Ascending aorta (tissue), 2 donors: ENCODE data around the gene ZNF76. TPM values are rescaled to one million over a fixed set of nuclear protein-coding genes. Genes with fewer than 3 reads are reported as not detected.
A peak's percentile ranks its signal among the peaks of the same experiment; 100 is the strongest.

Experiments
- DNase-seq, 2 donors: peaks; one replicate each; pipeline ENCODE4 v3.0.0-alpha.2; 2019; ENCODE audit warnings: low spot score in 2 of 2
- H3K27ac ChIP-seq, 2 donors: fragments of 200-600 bp; sonication (generic); one replicate each; pipeline ENCODE4 v1.5.1; 2016 to 2017; ENCODE audit warnings: mild to moderate bottlenecking in 1 of 2
- H3K27me3 ChIP-seq: fragments of 200-600 bp; sonication (generic); one replicate; pipeline ENCODE4 v1.5.1; 2017
- H3K36me3 ChIP-seq, 2 donors: fragments of 200-600 bp; sonication (generic); one replicate each; pipeline ENCODE4 v1.5.1; 2016
- H3K4me1 ChIP-seq, 2 donors: fragments of 200-600 bp; sonication (generic); one replicate each; pipeline ENCODE4 v1.5.1; 2016 to 2017; ENCODE audit warnings: mild to moderate bottlenecking in 1 of 2
- H3K4me3 ChIP-seq, 2 donors: fragments of 200-600 bp; sonication (generic); one replicate each; pipeline ENCODE4 v1.5.1; 2016 to 2017; ENCODE audit warnings: mild to moderate bottlenecking in 1 of 2
- H3K9me3 ChIP-seq, 2 donors: fragments of 200-600 bp; sonication (generic); one replicate each; pipeline ENCODE4 v1.5.1; 2016
- intact Hi-C: fragments of 100-400 bp; cut with DNase I; formaldehyde crosslinking; loops from one replicate; pipeline ENCODE4 v1.15.1; 2023
- total RNA-seq: library from RNA; depleted of rRNA; stranded (reverse); fragments of >200 nt; gene quantifications from one replicate; pipeline ENCODE4 v1.1.0, GENCODE V29; 2016
- TF ChIP-seq, protein P1 (sequence below), 3 experiments: fragments of 200-600 bp in 2 of 3; fragments of 450-650 bp in 1 of 3; sonication (generic) in 2 of 3; IDR thresholded peaks; one replicate each; pipeline ENCODE4 v1.5.1; 2016 to 2019; ENCODE audit warnings: antibody characterized with exemption in 3 of 3, mild to moderate bottlenecking in 1 of 3, moderate library complexity in 1 of 3

The ZNF76 gene
- total RNA-seq, 1 donor from 2014 or later, result 55.7 TPM

DNA sequence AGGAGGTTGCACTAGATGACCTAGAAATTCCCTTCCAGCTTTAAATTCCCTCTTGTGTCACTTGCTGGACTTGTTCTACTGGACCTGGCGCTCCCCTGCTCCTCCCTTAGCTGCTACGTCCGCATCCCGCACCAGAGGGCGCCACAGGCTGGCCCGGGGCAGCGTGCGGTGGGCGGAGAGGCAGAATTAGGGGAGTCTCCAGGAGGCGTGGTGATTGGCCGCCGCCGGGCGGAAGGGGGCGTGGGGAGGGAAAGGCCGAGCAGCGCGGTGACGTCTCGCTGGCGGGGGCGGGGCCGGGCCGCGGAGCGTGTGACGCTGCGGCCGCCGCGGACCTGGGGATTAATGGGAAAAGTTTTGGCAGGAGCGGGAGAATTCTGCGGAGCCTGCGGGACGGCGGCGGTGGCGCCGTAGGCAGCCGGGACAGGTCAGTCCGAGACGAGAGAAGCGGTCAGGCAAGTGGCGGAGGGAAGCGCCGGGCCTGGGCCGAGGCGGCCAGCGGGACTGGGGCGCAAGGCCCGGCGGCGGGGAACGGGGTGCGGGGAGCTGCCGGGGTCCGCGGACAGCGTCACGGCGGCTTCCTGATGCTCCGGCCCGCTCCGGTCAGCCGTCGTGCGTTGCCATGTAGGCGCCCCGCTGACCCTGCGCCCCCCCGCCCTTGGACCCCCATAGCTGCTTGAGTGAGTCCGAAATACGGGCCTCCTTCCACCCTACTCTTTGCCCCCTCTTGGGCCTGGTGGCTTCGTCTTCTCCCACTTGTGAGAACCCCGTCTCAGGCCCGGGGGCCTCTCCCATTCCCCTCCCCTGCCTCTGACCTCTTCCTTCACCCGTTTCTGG lies 82.9 kb downstream of the ZNF76 start, which contains the start of gene PPARD:
Gene PPARD (plus strand): TSS at position 301 of the 834 bp plus-strand sequence. CDS start 68,530 bp downstream, outside the sequence.
- Histone ChIP-seq H3K27ac (peak within 1 kb of the TSS; percentile 89 to 93), H3K9me3 (no peaks in the 10 kb centered on the region), H3K4me3 (peak within 1 kb of the TSS; percentile 82 to 90), H3K27me3 (no peaks in the 10 kb centered on the region), H3K36me3 (peaks cover 4 to 6% of the 10 kb centered on the region in 2 donors), H3K4me1 (peaks cover 0 to 11% of the 10 kb centered on the region in 2 donors)
- DNase-seq, result peak; percentile 91 to 99
- TF ChIP-seq, protein P1, sequence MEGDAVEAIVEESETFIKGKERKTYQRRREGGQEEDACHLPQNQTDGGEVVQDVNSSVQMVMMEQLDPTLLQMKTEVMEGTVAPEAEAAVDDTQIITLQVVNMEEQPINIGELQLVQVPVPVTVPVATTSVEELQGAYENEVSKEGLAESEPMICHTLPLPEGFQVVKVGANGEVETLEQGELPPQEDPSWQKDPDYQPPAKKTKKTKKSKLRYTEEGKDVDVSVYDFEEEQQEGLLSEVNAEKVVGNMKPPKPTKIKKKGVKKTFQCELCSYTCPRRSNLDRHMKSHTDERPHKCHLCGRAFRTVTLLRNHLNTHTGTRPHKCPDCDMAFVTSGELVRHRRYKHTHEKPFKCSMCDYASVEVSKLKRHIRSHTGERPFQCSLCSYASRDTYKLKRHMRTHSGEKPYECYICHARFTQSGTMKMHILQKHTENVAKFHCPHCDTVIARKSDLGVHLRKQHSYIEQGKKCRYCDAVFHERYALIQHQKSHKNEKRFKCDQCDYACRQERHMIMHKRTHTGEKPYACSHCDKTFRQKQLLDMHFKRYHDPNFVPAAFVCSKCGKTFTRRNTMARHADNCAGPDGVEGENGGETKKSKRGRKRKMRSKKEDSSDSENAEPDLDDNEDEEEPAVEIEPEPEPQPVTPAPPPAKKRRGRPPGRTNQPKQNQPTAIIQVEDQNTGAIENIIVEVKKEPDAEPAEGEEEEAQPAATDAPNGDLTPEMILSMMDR (IDR thresholded peaks at IDR 0.05), result peak; percentile 98 to 99 (median 99)
- intact Hi-C loops, result loop anchor here (1.0 to 2.0 kb wide), 4 partner anchors 26 to 126 kb away; partner anchors contain the start of gene RPL10A

DNA sequence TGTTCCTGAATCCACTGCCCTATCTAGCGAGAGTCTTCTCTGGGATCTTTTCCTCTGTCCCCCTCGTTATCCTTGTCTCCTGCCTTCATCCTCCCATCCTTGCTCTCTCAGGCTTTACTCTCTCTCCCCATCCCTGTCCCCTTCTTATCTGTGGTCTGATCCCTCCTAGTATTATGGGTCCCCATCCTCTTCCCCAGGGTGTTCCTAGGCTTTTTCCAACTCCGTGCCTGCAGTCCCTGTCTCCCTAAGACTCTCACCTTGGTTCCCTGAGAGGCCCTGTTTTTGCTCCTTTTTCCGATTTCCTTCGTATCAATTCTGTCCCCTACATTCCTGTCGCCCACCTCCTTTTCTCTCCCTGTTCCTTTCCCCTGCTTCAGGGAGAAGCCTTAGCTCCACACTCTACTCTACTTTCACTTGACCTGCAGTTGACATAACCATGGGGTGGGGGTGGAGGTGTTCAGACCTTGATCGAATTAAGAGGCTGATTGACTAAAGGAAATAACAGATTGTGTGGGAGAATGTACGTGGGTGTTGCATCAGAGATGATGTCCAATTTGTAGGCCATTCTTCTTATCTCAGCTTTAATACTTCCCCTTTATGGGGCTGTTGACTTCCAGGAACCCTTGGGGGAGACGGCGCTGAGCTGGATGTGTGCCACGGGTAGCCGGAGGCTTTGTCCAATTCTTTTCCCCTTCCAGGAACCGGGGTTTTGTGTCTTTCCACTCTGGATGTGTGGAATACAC lies 83.7 kb downstream of the ZNF76 start:
- H3K4me1 ChIP-seq, result peaks cover 0 to 11% of the 10 kb centered on the region in 2 donors
- intact Hi-C loops, result loop anchor here (2.0 kb wide), 1 partner anchor 26 kb away; no protein-coding TSS in a partner anchor
- peak in 1 of 2 donors; percentile 77 for DNase-seq
- peak overlapping the region; percentile 89 to 93 for H3K27ac ChIP-seq
- H3K36me3 ChIP-seq, result peaks cover 9 to 10% of the 10 kb centered on the region in 2 donors
- H3K4me3 ChIP-seq, result peak overlapping the region; percentile 82 to 90
- H3K27me3 ChIP-seq, result no peaks in the 10 kb centered on the region
- TF ChIP-seq, protein P1 (IDR thresholded peaks at IDR 0.05), result no peak
- no peaks in the 10 kb centered on the region for H3K9me3 ChIP-seq

DNA sequence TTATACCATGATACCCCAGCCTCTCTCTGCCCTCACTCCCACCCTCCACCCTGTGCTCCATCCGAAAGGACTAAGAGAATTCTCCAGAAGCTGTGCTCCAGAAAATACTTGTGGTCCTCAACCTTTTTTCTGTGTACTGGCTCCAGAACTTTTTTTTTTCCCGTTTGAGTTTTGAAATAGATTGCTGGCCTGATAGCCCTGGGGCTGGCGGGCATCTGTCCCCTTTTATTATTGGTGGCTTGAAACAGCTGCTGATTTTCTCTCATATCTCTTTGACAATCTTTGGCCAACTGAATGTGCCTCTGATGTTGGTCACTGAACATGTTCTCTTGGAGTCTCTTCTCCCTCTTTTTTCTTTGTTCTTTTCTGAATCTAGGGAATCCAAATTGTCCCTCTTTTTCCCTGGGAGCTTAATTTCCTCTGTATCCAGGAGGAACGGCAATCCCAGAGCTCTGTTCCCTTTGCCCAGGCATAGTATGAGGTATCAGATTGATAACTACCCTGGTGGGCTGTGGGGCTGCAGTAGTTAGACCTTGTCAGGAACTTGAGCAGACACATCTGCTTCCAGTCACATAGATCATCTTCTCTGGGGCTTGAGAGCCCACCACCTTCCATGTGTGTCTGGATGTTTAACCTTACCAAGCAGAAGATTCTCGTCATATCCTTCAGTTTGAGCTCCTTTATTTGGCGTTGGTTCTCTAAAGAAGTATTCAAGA lies 84.5 kb downstream of the ZNF76 start:
- H3K27me3 ChIP-seq, result no peaks in the 10 kb centered on the region
- H3K4me3 ChIP-seq, result peak overlapping the region; percentile 82 to 90
- TF ChIP-seq, protein P1 (IDR thresholded peaks at IDR 0.05), result no peak
- intact Hi-C loops, result loop anchor here (2.0 kb wide), 1 partner anchor 25 kb away; no protein-coding TSS in a partner anchor
- H3K27ac ChIP-seq, result peak overlapping the region; percentile 89 to 93
- H3K36me3 ChIP-seq, result peaks cover 10 to 16% of the 10 kb centered on the region in 2 donors
- H3K9me3 ChIP-seq, result no peaks in the 10 kb centered on the region
- DNase-seq, result no peak
- peaks cover 0 to 11% of the 10 kb centered on the region in 2 donors for H3K4me1 ChIP-seq

Other genes with a start within 250 kb of the ZNF76 start
- gene TCP11, start 118.4 kb upstream of the ZNF76 start, total RNA-seq, result 0.43 TPM
- 29.5 TPM for gene SCUBE3, start 45.8 kb upstream of the ZNF76 start, total RNA-seq
- gene DEF6, start 38.1 kb downstream of the ZNF76 start, total RNA-seq, result 20.1 TPM
- gene PPARD, start 82.8 kb downstream of the ZNF76 start, total RNA-seq, result 21.1 TPM
- 0.32 TPM for gene FANCE, start 192.6 kb downstream of the ZNF76 start, total RNA-seq
- 643 TPM for gene RPL10A, start 208.7 kb downstream of the ZNF76 start, total RNA-seq
- gene TEAD3, start 237.3 kb downstream of the ZNF76 start, total RNA-seq, result 19.8 TPM